GM08714 (cell line): Measurements from ENCODE around the gene NOTCH1.

Experiments used
- H3K4me3 ChIP-seq: fragments of 200-500 bp; sonication (Bioruptor generic); 2 replicates; pipeline ENCODE4 v1.5.1; 2014; ENCODE audit warnings: mild to moderate bottlenecking, low read length, inconsistent platforms
- ZNF274 ChIP-seq: IDR thresholded peaks from 2 replicates; pipeline ENCODE4 v1.6.1; 2012; ENCODE audit warnings: mild to moderate bottlenecking, low read depth, low read length

NOTCH1 gene

GRCh38 chr9:136497916-136498695 is 47.7 kb downstream of the NOTCH1 start:
- no peak for TF ChIP-seq ZNF274
- no peak overlapping the region for H3K4me3 ChIP-seq

GRCh38 chr9:136496801-136497620 is 48.8 kb downstream of the NOTCH1 start:
- TF ChIP-seq ZNF274, result no peak
- H3K4me3 ChIP-seq, result no peak overlapping the region

- no peak overlapping the region for H3K4me3 ChIP-seq
- no peak for TF ChIP-seq ZNF274
These were observed 49.7 kb downstream of the NOTCH1 start for GRCh38 chr9:136496181-136496580.

GRCh38 chr9:136495238-136495800 is 50.5 kb downstream of the NOTCH1 start:
- no peak overlapping the region for H3K4me3 ChIP-seq

GRCh38 chr9:136494531-136495215 is 51.2 kb downstream of the NOTCH1 start:
- no peak for TF ChIP-seq ZNF274
- H3K4me3 ChIP-seq, result no peak overlapping the region

More at GRCh38 chr9:136495238-136495800, 50.5 kb downstream of the NOTCH1 start:
- no peak for TF ChIP-seq ZNF274

GRCh38 chr9:136494012-136494411 is 51.8 kb downstream of the NOTCH1 start:
- no peak overlapping the region for H3K4me3 ChIP-seq
- TF ChIP-seq ZNF274, result no peak

- TF ChIP-seq ZNF274, result no peak
- H3K4me3 ChIP-seq, result no peak overlapping the region
These were observed 52.3 kb downstream of the NOTCH1 start for GRCh38 chr9:136493567-136493971.

GRCh38 chr9:136492978-136493522 is 52.8 kb downstream of the NOTCH1 start:
- no peak for TF ChIP-seq ZNF274
- H3K4me3 ChIP-seq, result no peak overlapping the region

GRCh38 chr9:136489731-136490130 is 56.1 kb downstream of the NOTCH1 start:
- no peak overlapping the region for H3K4me3 ChIP-seq
- no peak for TF ChIP-seq ZNF274

- no peak for TF ChIP-seq ZNF274
- no peak overlapping the region for H3K4me3 ChIP-seq
These were observed 57.3 kb downstream of the NOTCH1 start for GRCh38 chr9:136488247-136489214.

GRCh38 chr9:136487672-136488071 is 58.2 kb downstream of the NOTCH1 start:
- no peak for TF ChIP-seq ZNF274

GRCh38 chr9:136486823-136487620 is 58.8 kb downstream of the NOTCH1 start:
- TF ChIP-seq ZNF274, result no peak
- no peak overlapping the region for H3K4me3 ChIP-seq

More at GRCh38 chr9:136487672-136488071, 58.2 kb downstream of the NOTCH1 start:
- no peak overlapping the region for H3K4me3 ChIP-seq
